ENCODE results near the gene SELENON. TPM values are rescaled to one million over a fixed set of nuclear protein-coding genes. Genes with fewer than 3 reads are reported as not detected.

SELENON gene
- total and polyA plus RNA-seq, 10 of the 15 experiments (the other 5 are each of a cell fraction or from before 2014, with no cell fraction given) = 0.07 to 5.1 (median 0.80) TPM

- no peak overlapping the region for H3K4me2 ChIP-seq (ENCODE audit: control insufficient read depth, insufficient read depth)
- H3K4me1 ChIP-seq (ENCODE audit: control insufficient read depth, insufficient read depth, low read length) = peaks cover 5% of the 10 kb centered on the region
- H3K27ac ChIP-seq (ENCODE audit: control insufficient read depth, insufficient read depth) = no peak overlapping the region
- no peak overlapping the region for H3K9ac ChIP-seq (ENCODE audit: control insufficient read depth, insufficient read depth, low read length)
- 67% methylated on average over 3 of the region's 3 CpGs for WGBS (ENCODE audit: insufficient coverage, insufficient replicate concordance, low lambda C conversion rate, missing lambda C conversion rate)
- no peaks in the 10 kb centered on the region for H3K36me3 ChIP-seq (ENCODE audit: control insufficient read depth in 2 of 2, insufficient read depth in 2 of 2, low read length in 1 of 2)
- ChIA-PET CTCF (no interaction called here), SMC1A (ENCODE audit: uncharacterized antibody, unreplicated experiment) (no interaction called here), POLR2A (no interaction called here), RAD21 (ENCODE audit: unreplicated experiment) (no interaction called here)
- no peaks in the 10 kb centered on the region for H4K20me1 ChIP-seq (ENCODE audit: control insufficient read depth, insufficient read depth)
- H2AFZ ChIP-seq (ENCODE audit: control insufficient read depth, low read depth, low read length) = no peak overlapping the region
- H3K9me3 ChIP-seq (replicated peaks; ENCODE audit: control insufficient read depth, insufficient read depth, low read length) = no peaks in the 10 kb centered on the region
- FAIRE-seq (no peak), ATAC-seq (no peak), DNase-seq (ENCODE audit: low read depth, low spot score) (no peak)
- no peak overlapping the region for H3K4me3 ChIP-seq
- H3K27me3 ChIP-seq (replicated peaks in 1 of 2; ENCODE audit: control insufficient read depth in 2 of 2, insufficient read depth in 2 of 2, low read length in 1 of 2) = peaks cover 0 to 3% of the 10 kb centered on the region in 2 experiments; a peak in 3 of 4 replicates
- in situ Hi-C loops (cut with MboI) (no loop called here), intact Hi-C loops (cut with micrococcal nuclease; ENCODE audit: unreplicated experiment) (no loop called here)
- H3K79me2 ChIP-seq (ENCODE audit: control insufficient read depth, insufficient read depth, low read length) = no peaks in the 10 kb centered on the region
- BruUV-seq (replicated peaks) = no TSS peak
- TF ChIP-seq ASH2L (IDR thresholded peaks at IDR 0.05; ENCODE audit: borderline replicate concordance, low read depth) = no peak
- TF ChIP-seq USF2 (IDR thresholded peaks at IDR 0.05; ENCODE audit: borderline replicate concordance, low read depth, low read length) = no peak
- no peak for TF ChIP-seq RAD21 (IDR thresholded peaks at IDR 0.05; ENCODE audit: insufficient read depth, low read depth, low read length)
- TF ChIP-seq MYC (IDR thresholded peaks at IDR 0.05; ENCODE audit: insufficient read depth, insufficient read length, insufficient replicate concordance, low read length, severe bottlenecking) = no peak
- TF ChIP-seq IKZF2 (IDR thresholded peaks at IDR 0.05) = no peak
- TF ChIP-seq NBN (IDR thresholded peaks at IDR 0.05) = no peak
- no peak for TF ChIP-seq HSF1 (IDR thresholded peaks at IDR 0.05; ENCODE audit: low read depth, low read length)
- TF ChIP-seq ZNF274 (IDR thresholded peaks at IDR 0.05; ENCODE audit: insufficient read depth, insufficient read length) = no peak
- TF ChIP-seq JUND (IDR thresholded peaks at IDR 0.05; ENCODE audit: low read depth, low read length) = no peak
- no peak for TF ChIP-seq SIX5 (IDR thresholded peaks at IDR 0.05; ENCODE audit: low read depth, low read length, severe bottlenecking)
- no peak for TF ChIP-seq ETV6 (conservative IDR thresholded peaks at IDR 0.05 in 1 of 2, IDR thresholded peaks at IDR 0.05 in 1 of 2; ENCODE audit: borderline replicate concordance in 1 of 2, low read depth in 1 of 2)
- no peak for TF ChIP-seq SRF (IDR thresholded peaks at IDR 0.05; ENCODE audit: low read depth in 2 of 2, low read length in 2 of 2)
- no peak for TF ChIP-seq MLLT1 (IDR thresholded peaks at IDR 0.05)
- TF ChIP-seq, protein P1, sequence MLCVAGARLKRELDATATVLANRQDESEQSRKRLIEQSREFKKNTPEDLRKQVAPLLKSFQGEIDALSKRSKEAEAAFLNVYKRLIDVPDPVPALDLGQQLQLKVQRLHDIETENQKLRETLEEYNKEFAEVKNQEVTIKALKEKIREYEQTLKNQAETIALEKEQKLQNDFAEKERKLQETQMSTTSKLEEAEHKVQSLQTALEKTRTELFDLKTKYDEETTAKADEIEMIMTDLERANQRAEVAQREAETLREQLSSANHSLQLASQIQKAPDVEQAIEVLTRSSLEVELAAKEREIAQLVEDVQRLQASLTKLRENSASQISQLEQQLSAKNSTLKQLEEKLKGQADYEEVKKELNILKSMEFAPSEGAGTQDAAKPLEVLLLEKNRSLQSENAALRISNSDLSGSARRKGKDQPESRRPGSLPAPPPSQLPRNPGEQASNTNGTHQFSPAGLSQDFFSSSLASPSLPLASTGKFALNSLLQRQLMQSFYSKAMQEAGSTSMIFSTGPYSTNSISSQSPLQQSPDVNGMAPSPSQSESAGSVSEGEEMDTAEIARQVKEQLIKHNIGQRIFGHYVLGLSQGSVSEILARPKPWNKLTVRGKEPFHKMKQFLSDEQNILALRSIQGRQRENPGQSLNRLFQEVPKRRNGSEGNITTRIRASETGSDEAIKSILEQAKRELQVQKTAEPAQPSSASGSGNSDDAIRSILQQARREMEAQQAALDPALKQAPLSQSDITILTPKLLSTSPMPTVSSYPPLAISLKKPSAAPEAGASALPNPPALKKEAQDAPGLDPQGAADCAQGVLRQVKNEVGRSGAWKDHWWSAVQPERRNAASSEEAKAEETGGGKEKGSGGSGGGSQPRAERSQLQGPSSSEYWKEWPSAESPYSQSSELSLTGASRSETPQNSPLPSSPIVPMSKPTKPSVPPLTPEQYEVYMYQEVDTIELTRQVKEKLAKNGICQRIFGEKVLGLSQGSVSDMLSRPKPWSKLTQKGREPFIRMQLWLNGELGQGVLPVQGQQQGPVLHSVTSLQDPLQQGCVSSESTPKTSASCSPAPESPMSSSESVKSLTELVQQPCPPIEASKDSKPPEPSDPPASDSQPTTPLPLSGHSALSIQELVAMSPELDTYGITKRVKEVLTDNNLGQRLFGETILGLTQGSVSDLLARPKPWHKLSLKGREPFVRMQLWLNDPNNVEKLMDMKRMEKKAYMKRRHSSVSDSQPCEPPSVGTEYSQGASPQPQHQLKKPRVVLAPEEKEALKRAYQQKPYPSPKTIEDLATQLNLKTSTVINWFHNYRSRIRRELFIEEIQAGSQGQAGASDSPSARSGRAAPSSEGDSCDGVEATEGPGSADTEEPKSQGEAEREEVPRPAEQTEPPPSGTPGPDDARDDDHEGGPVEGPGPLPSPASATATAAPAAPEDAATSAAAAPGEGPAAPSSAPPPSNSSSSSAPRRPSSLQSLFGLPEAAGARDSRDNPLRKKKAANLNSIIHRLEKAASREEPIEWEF (IDR thresholded peaks at IDR 0.05; ENCODE audit: insufficient replicate concordance, low read depth, low read length) = no peak
- no peak for TF ChIP-seq MTA3 (IDR thresholded peaks at IDR 0.05; ENCODE audit: borderline replicate concordance, low read length)
- no peak for TF ChIP-seq YY1 (IDR thresholded peaks at IDR 0.05; ENCODE audit: low read depth, low read length)
These were observed 18.9 kb upstream of the SELENON start for GRCh38 chr1:25781130-25781433.

All from GM12878 (cell line).